CD4-positive, alpha-beta T cell treated with Interferon alpha-2 for 1 hour (primary cell): ENCODE data around the gene THBD.

ENCODE experiments used
- DNase-seq, 2 donors: peaks; one replicate each; pipeline ENCODE4 v3.0.0-alpha.2; 2020 to 2022

The THBD gene

DNA sequence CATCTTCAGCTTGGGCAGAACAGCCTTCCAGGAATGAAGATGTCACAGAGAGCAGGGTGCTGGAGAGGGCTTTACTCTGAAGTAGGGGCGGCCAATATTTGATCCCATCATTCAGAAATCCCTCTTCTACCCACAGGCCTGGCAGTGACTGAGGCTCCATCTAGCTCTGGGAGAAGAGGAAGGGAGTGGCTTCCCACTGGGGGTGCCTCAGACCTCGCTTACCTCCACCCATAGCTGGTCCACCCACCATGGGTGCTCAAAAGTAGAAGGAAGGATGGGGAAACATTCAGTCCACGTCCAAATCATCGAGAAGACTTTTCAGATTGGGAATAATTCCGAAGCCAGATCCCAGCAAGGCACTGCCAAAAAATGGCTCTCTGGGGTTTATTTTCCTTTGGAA lies 11.8 kb upstream of the THBD start:
- no peak for DNase-seq

GRCh38 chr20:23060629-23061028 lies 11.2 kb upstream of the THBD start:
- DNase-seq = no peak

DNA sequence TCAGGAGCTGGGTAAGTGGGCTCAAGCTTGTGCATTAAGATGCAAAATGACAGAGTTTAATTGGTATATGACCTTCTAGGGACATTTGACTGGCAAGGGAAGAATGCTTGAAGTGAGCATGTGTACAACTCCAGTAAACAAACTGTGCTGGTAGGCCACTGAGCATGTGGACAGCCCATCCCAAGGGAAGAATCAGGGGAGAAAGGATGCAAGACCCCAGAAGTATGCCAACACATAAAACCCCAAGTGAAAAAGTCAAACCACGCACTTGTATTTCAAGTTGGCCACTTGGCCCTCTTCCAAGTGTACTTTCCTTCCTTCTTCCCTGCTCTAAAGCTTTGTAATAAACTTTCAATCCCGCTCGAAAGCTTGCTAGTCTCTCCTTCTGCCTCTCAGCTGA lies 10.4 kb upstream of the THBD start:
- DNase-seq = no peak

- DNase-seq = no peak
Measured at GRCh38 chr20:23059001-23059400, 9.5 kb upstream of the THBD start.

- DNase-seq = no peak
Measured at GRCh38 chr20:23058240-23058639, 8.8 kb upstream of the THBD start.

DNA sequence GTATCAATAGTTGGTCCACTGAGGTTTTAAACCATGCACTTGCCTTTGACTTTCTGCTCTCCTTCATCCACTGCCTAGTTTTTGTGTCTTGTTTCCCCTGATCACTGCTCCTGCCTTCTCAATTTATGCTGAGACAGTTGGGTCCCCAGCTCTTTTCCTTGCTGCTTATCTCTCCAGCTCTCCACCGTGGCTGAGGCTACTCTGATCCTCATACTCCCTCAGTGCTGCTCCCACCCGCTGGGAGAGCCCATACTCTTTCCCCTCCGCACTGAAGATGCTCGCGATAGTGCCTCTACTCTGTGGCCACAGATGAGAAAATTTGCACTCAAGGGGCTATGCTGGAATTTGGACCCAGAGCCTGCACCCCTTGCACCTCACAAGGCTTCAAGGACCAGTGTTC lies 3.4 kb upstream of the THBD start:
- DNase-seq = no peak

DNA sequence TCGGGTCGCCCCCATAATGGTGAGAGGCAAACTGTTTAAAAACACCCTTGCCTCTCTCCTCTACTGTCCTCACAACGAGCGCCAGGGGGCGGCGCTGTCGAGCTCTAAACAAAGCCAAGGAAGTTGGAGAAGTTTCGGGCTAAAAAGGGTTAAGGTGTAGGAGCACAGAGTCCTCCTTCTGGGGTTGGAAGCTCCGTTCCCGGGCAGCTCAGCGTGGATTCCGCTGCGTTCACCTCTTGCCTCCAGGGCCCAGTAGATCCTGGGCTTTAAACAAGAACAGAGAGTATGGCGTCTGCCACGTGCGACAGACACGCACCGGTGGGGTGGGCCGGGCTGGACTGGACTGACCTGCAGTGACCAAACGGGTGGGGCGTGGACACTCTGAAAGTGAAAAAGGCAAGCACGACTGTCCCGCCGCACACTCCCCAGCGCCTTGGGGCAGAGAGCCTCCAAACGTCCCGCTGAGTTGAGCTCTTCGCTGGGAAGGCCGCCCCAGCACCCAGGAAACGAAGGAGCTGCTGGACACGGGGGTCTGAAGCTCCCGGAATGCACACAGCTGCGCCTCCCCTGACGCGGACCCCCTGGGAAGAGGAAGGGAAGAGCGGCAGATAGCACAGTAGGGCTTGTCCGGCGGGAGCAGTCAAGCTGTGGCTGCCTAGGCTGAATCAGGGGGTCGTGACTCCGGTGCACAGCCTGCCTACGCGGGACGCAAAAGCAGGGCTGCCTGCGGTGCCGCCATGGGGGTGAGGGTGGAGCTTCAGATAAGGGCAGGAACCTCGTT lies 1.6 kb upstream of the THBD start:
- DNase-seq = peak; percentile 25 to 47

GRCh38 chr20:23050076-23050838 lies 785 bp upstream of the THBD start:
- no peak for DNase-seq

GRCh38 chr20:23048283-23049200 lies 930 bp downstream of the THBD start:
- DNase-seq = peak; percentile 14 to 52

- no peak for DNase-seq
Measured at GRCh38 chr20:23047738-23048214, 1.7 kb downstream of the THBD start.

GRCh38 chr20:23047001-23047737 lies 2.3 kb downstream of the THBD start:
- no peak for DNase-seq

DNA sequence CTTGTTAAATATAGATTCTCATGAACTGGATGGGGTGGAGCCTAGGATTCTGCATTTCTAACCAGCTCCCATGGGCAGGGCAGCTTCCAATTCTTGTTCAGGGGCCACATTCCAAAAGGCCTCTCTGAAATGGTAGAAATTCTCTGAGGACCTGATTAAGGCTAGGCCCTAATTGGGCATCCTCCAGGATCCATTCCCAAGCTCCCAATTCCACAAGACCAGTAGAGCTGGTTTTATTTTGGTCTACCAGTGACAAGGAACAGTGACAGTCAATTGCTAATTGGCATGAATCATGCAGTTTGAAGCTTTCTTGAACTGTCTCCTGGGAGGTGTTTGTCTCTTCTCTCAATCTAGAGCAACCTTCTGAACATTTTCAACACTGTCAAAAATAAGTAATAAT lies 3.0 kb downstream of the THBD start:
- no peak for DNase-seq

DNA sequence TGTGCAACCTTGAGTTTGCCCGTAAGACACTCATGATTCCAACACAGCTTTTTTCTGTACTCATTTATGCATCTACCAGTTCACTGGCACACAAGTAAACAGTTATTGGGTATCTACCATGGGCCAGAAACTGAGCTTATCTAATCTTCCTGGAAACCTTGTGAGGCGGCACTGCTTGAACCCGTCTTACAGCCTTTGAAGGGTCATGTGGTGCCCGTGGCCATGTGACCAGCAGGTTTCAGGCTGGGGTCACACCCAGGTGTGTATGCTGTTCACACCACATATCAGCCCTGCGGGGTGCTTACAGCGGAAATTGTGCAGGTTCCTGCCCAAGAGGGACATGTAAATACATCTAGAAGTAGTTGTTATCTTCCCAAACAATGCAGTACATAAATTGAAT lies 6.1 kb downstream of the THBD start:
- DNase-seq = no peak

DNA sequence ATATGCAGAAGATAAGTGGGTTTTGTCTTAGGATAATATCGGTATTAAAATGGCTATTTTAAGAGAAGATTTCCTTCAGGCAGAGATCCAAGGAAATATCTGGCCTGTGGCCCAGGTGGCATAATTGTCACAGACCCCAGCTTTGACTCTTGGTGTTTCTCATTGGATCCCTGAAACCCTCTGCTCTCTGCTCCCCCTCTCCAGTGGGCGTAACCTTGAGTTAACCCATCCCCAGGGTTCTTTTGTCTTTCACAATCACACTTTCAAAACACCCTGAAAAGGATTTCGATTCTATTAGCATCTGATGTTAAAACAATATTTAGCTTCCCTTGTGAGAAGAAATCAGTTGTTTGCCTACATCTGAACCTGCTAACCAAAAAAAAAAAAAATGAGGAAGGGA lies 7.2 kb downstream of the THBD start:
- DNase-seq = no peak

DNA sequence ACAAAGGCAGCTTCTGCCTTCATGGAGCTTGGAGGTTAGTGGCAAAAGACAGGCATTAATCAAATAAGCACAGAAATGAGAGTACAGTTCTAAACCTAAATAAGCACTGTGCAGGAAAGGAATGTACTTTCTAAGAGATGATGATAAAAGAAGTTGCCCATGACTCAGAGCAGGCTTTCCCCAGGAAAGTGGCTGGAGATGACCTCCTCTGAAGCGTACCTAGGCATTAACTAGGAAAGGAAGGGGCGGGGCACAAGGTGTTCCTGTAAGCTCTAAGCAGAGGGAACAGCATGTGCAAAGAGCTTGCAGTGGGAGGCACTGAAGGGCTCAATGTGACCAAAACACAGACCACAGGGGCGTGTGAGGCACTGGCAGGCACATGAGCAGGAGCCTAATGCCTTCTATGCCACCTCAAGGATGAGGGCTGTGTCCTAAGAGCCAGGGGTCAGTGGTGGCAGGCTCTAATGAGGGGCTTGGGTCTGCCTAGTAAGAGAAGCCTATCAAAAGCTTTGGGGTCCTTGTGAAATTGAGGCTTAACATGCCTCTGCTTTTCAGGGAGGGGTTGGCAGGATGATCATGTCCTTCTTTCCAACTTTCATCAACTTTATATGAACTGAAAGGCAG lies 9.5 kb downstream of the THBD start:
- no peak for DNase-seq

GRCh38 chr20:23039136-23039875 lies 10.2 kb downstream of the THBD start:
- no peak for DNase-seq

GRCh38 chr20:23037017-23037481 lies 12.4 kb downstream of the THBD start:
- no peak for DNase-seq

GRCh38 chr20:23036371-23036770 lies 13.1 kb downstream of the THBD start:
- DNase-seq = no peak

DNA sequence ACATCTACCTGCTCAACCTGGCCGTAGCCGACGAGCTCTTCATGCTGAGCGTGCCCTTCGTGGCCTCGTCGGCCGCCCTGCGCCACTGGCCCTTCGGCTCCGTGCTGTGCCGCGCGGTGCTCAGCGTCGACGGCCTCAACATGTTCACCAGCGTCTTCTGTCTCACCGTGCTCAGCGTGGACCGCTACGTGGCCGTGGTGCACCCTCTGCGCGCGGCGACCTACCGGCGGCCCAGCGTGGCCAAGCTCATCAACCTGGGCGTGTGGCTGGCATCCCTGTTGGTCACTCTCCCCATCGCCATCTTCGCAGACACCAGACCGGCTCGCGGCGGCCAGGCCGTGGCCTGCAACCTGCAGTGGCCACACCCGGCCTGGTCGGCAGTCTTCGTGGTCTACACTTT lies 13.7 kb downstream of the THBD start:
- no peak for DNase-seq

DNA sequence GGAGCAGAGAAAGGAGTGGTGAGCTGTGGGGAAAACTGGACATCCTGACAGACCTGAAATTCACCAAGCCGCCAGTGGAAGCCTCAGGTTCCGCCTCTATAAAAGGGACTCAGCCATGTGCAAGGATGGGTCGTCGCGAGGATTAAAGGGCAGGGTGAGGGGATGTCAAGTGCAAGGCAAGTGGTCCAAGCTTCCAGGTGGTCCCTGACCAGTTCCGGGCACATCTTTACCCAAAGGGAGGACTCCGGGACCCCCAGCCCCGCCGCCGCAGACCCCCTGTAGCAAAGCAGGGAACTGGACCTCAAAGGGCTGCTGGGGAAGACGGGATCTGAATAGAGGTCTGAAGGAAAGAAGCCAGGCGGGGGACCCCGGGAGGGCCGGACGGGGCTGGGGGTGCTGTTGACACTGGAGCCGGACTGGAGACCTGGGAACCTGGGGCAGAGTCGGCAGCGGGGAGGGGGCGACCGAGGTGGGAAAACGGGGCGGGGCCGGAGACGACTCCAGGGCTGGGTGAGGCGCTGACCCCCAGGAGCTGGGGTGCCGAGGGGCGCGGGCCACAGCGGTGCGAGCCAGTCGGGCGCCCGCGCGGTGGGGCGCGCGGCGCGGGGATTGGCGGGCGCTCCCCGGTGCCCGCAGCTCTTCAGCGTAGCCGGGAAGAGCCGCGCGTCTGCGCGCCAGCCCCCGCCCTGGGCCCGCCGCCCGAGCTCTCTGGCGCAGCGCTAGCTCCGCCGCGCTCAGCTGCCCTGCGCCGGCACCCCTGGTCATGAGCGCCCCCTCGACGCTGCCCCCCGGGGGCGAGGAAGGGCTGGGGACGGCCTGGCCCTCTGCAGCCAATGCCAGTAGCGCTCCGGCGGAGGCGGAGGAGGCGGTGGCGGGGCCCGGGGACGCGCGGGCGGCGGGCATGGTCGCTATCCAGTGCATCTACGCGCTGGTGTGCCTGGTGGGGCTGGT lies 14.5 kb downstream of the THBD start, which contains the start of gene SSTR4:
Gene SSTR4, plus strand, starts transcription at position 592 of the 951 bp plus-strand sequence. Its CDS starts 172 bp downstream, at position 764.
- DNase-seq = no peak
